GM12801 (cell line): Measurements from ENCODE around the gene PLA2G4E.

Source experiments
- TF ChIP-seq, protein P1 (sequence below): IDR thresholded peaks from one replicate; pipeline ENCODE4 v1.5.1; 2011; ENCODE audit warnings: control low read depth; ENCODE audit not compliant: insufficient read length; ENCODE audit errors: extremely low read depth

The PLA2G4E gene

DNA sequence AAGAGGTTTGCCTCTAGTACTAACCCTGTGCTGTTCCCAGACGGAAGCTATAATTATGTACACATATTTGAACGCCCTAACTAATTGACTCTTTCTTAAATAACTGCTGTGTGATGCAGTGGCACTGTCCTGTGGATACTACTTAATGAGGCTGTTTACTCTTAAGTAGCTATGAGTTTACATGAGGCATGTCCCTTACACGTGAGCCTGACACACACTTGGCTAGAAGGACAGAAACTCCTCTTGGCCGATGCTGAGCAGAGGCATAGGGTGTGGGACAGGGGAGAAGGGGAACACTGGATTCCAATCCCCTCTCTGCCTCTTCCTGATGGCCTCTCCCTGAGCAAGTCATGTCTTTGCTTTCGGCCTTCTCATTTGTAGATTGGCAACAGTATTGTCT is 70.4 kb downstream of the PLA2G4E start:
- TF ChIP-seq, protein P1, sequence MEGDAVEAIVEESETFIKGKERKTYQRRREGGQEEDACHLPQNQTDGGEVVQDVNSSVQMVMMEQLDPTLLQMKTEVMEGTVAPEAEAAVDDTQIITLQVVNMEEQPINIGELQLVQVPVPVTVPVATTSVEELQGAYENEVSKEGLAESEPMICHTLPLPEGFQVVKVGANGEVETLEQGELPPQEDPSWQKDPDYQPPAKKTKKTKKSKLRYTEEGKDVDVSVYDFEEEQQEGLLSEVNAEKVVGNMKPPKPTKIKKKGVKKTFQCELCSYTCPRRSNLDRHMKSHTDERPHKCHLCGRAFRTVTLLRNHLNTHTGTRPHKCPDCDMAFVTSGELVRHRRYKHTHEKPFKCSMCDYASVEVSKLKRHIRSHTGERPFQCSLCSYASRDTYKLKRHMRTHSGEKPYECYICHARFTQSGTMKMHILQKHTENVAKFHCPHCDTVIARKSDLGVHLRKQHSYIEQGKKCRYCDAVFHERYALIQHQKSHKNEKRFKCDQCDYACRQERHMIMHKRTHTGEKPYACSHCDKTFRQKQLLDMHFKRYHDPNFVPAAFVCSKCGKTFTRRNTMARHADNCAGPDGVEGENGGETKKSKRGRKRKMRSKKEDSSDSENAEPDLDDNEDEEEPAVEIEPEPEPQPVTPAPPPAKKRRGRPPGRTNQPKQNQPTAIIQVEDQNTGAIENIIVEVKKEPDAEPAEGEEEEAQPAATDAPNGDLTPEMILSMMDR, result no peak

DNA sequence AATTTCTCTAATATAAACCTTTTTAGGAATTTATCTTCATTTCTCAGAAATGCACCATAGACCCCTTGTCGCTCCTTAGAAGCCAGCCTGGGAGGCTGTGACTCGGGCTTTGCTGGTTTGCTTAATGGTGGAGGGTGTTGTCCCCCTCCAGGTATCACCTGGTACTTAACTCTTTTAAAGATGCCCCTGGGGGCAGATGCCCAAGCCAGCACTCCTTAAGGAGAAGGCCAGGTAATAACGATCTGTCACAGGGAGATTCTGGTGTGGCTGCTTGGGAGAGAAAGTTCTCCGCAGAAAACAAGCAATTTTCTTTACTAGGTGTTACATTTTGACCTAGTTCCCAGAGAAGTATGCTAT is 70.7 kb downstream of the PLA2G4E start:
- TF ChIP-seq, protein P1, result no peak

DNA sequence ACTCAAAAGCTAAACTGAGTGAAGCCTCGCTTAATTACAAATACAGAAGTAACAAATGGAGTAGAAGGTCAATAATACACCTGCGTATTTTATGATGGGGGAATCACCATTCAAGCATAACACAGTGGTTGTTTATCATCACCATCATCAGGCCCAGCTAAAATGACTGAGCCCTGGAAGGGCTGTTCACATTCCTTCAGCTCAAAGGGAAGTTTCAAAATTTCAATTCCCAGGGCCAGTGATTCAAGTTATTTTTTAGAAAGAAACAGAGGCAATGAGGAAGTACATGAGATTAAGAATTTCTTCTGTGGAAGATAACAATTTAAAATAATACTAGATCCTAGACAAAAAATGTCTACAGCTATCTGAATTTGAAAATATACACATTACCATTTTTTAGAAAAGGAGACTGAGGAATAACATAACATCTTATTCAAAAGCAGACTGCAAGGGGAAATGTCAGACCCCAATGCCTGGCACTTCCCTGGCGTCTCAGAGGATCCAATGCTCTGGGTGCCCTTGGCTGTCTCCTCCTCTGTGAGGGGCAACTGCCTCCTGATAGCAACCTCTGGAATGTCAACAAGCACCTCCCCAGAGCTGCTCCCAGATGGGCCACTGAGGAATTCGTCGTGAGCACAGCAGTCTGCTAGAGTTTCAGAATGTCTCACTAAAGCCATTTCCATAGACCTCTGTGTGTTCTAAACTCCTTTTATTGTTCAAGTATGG is 71.3 kb downstream of the PLA2G4E start:
- TF ChIP-seq, protein P1, result no peak

DNA sequence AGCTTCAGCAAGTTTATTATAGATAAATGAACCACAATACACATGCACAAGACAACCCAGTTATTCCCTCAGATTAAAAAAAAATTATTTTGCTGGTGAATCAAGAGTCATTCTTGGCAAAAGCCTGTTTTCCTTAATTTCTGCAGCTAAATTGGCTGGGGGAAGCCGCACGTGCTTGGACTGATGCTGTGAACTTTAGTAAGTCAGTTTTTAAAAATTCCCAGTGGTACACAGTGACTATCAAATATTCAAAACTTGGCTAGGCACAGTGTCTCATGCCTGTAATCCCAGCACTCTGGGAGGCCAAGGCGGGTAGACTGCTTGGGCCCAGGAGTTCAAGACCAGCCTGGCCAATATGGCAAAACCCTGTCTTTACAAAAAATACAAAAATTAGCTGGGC is 72.4 kb downstream of the PLA2G4E start:
- TF ChIP-seq, protein P1, result no peak

DNA sequence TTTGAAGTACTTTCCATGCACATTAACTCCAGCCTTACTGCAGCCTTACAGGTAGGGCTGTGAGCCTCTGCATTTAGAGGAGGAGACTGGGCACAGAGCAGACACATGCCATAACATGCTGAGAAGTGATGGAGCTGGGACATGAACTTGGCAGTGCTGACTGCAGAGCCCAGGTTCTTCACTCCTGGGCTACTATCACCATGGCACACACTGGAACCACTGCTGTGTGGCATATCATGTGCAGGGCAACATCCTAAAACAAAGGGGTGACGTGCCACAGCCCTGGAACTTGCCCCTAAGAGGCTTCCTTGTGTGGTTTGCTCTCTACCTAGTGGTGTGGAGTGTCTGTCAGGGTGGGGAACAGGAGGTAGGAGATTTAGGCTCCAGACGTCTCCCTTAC is 73.9 kb downstream of the PLA2G4E start:
- TF ChIP-seq, protein P1, result no peak

DNA sequence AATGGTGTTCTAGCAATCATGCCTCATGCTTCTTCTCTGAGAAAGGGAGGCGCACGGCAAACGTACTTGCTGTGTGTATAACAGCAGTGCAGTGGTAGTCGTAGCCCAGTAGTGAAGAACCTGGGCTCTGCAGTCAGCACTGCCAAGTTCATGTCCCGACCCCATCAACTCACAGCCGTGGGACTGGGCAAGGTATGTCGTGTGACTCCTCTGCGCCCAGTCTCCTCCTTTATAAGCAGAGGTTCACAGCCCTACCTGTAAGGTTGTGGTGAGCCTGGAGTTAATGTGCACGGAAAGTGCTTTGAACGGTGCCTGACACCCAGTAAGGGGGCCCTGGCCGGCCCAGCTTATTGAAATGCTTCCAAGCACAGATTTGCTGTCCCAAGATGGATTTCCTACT is 75.1 kb downstream of the PLA2G4E start:
- TF ChIP-seq, protein P1, result no peak

DNA sequence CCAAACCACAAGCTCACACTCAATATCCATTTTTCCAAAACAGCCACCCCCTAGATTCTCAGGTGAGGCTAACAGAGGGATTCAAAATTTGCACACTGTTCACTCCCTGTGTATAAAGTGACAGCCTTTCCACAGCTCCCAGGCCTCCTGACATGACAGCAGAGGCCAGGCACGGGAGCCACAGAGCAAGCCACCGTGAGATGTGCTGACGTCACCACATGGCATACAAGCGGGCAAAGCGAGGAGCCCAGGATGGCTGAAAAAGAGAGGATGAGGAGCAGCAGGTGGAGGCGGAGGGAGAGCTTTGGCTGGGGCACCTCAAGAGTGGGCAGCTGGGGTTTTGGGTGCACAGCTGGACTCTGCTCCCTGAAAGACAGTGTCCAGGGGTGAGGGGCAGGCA is 75.6 kb downstream of the PLA2G4E start:
- TF ChIP-seq, protein P1, result no peak
